ENCODE results near the gene KLHDC10.

Gene KLHDC10, protein sequence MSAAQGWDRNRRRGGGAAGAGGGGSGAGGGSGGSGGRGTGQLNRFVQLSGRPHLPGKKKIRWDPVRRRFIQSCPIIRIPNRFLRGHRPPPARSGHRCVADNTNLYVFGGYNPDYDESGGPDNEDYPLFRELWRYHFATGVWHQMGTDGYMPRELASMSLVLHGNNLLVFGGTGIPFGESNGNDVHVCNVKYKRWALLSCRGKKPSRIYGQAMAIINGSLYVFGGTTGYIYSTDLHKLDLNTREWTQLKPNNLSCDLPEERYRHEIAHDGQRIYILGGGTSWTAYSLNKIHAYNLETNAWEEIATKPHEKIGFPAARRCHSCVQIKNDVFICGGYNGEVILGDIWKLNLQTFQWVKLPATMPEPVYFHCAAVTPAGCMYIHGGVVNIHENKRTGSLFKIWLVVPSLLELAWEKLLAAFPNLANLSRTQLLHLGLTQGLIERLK

DNA sequence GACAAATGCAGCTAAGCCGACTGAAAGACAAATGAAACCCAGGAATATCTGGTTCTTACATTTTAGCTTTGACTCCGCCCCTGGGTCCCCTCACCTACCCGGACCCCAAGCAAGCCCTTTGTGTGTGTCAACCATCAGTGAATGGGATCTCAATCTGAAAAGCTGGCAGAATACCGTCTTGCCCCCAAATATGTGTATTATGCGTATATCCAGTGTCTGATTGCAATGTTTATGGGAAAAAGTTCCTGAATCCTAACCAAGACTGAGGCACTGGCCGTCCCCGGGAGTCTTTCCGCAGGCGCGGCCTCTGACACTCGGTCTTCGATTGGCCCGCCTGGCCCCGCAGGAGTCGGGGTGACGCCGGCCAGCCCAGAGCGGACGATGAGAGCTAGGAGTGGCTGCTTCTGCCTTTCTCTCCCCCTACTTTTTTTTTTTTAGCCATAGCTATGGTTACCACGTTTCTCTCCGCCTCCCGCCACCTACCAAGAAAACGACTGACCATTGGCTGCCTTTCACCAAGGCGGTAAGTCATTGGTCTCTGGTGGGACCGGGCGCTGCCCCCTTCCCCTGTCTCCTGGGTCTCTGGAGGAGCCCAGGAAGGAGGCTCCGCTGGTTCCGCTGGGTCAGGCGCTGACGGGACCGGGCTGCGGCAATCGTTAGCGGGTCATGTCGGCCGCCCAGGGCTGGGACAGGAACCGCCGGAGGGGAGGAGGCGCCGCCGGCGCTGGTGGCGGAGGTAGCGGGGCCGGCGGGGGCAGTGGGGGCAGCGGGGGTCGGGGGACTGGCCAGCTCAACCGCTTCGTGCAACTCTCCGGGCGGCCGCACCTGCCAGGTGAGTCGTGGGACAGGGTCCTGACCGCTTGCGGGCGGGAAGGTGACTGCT, at the start of gene KLHDC10:
Gene KLHDC10, plus strand, starts transcription at position 557 of the 883 bp plus-strand sequence. Its CDS starts 110 bp downstream, at position 667.
- TF ChIP-seq, protein P1, sequence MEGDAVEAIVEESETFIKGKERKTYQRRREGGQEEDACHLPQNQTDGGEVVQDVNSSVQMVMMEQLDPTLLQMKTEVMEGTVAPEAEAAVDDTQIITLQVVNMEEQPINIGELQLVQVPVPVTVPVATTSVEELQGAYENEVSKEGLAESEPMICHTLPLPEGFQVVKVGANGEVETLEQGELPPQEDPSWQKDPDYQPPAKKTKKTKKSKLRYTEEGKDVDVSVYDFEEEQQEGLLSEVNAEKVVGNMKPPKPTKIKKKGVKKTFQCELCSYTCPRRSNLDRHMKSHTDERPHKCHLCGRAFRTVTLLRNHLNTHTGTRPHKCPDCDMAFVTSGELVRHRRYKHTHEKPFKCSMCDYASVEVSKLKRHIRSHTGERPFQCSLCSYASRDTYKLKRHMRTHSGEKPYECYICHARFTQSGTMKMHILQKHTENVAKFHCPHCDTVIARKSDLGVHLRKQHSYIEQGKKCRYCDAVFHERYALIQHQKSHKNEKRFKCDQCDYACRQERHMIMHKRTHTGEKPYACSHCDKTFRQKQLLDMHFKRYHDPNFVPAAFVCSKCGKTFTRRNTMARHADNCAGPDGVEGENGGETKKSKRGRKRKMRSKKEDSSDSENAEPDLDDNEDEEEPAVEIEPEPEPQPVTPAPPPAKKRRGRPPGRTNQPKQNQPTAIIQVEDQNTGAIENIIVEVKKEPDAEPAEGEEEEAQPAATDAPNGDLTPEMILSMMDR (IDR thresholded peaks at IDR 0.05; ENCODE audit: low read depth, low read length), result no peak
- H3K4me3 ChIP-seq (ENCODE audit: low read depth, low read length), result peak within 1 kb of the TSS; percentile 97

DNA sequence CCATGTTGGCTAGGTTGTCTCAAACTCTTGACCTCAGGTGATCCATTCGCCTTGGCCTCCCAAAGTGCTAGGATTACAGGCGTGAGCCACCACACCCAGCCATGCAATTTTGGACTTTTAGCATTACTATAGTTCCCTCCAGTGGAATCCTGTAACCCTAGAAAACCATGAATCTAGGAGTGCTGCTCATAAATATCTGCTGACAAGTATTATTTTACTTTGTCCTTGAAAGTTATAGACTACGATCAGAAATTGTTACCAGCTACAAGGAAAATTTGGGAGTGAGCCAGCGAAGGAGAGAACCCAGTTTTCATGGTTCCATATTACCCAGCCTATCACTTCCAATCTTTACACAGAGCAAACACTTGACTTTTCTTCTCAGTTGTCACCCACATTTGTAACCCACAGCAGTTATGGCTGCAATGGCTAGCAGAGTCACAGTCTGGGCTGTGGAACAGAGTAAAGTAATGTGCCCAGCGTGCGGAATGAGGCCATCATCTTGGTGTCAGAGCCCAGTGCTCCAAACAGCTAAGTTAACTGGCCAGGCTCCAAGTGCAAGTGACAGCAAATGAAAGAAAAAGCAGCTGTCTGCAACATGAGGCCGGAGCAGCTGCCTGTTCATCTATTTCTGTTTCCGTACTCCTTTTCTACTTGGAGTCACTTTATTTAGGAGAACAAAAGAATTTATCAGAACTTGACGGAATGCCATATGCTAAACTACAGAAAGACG, 49.1 kb upstream of the KLHDC10 start:
- TF ChIP-seq, protein P1 (IDR thresholded peaks at IDR 0.05; ENCODE audit: low read depth, low read length), result no peak
- H3K4me3 ChIP-seq (ENCODE audit: low read depth, low read length), result no peak overlapping the region

DNA sequence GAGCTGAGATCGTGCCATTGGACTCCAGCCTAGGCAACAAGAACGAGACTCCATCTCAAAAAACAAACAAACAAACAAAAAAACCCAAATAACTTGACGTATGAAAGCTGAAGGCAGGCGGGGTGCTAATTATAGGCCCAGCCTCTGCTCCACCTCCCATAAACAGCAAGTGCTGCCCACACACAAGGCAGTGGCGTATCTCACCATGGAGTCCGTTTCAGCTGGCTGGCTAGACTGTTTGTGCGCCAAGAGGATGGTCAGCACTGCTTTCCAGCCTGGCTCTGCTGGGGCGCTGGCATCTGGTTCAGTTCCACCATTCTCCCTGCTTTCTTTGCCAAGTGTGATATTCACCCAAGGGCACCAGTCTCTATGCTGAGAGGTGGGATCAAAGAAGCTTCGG, 48.2 kb upstream of the KLHDC10 start:
- no peak overlapping the region for H3K4me3 ChIP-seq (ENCODE audit: low read depth, low read length)
- TF ChIP-seq, protein P1 (IDR thresholded peaks at IDR 0.05; ENCODE audit: low read depth, low read length), result no peak

DNA sequence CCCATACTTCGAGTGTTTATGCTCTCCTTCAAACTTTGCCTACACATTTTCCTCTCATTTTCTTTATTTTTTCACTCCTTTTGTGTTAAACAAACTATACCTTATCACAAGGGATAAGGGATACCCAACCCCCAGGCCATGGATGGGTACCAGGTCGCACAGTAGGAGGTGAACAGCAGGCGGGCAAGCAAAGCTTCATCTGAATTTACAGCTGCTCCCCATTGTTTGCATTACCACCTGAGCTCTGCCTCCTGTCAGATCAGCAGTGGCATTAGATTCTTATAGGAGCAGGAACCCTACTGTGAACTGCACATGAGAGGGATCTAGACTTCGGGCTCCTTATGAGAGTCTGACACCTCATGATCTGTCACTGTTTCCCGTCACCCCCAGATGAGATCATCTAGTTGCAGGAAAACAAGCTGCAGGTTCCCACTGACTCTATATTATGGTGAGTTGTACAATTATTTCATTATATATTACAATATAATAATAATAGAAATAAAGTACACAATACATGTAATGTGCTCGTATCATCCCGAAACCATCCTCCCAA, 47.6 kb upstream of the KLHDC10 start:
- TF ChIP-seq, protein P1 (IDR thresholded peaks at IDR 0.05; ENCODE audit: low read depth, low read length), result no peak
- no peak overlapping the region for H3K4me3 ChIP-seq (ENCODE audit: low read depth, low read length)

DNA sequence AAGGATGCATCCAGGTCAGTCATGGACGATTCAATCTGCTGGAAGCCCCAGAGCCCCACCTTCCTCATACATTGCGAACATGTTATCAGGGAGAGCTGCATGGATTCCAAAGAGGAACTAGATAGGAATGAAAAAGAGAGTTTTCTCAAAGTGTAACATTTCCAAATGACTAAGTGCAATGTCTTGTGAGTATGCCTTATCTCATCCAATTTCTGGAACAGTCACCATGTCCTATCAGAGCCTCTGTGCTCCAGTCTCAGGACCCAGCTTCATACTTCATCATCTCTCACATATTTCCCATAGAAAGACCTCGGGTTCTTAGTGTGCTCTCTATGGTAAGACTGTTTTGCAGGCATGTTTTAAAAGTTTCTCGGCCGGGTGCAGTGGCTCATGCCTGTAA, 45.9 kb upstream of the KLHDC10 start:
- no peak overlapping the region for H3K4me3 ChIP-seq (ENCODE audit: low read depth, low read length)
- TF ChIP-seq, protein P1 (IDR thresholded peaks at IDR 0.05; ENCODE audit: low read depth, low read length), result no peak

DNA sequence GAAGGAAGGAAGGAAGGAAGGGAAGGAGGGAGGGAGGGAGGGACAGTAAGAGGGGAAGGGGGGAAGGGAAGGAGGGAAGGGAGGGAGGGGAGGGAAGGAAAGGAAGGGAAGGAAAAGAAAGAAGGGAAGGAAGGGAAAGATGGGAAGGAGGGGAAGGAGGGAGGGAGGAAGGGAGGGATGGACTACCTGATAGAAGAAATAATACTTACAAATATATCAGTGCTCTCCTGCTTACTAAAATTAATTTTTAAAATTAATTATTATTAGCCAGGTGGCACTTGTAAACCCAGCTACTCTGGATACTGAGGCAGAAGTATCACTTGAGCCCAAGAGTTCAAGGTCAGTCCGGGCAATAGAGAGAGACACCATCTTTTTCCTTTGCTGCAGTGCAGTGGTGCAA, 37.6 kb upstream of the KLHDC10 start:
- H3K4me3 ChIP-seq (ENCODE audit: low read depth, low read length), result no peak overlapping the region
- TF ChIP-seq, protein P1 (IDR thresholded peaks at IDR 0.05; ENCODE audit: low read depth, low read length), result no peak
